KBM-7 (cell line): ENCODE data around the gene PODN.

Experiments used
- DNase-seq: peaks from one replicate; pipeline ENCODE4 v3.0.0-alpha.2; 2015
- in situ Hi-C: fragments of 300-500 bp; cut with MboI; formaldehyde crosslinking; loops from 2 replicates; pipeline ENCODE4 v1.14.3; 2020; ENCODE audit warnings: low sequenced_read_pairs, low pct_unique_long_range_greater_than_20kb, mixed read lengths

The PODN gene

GRCh38 chr1:53123453-53124140, 61.6 kb downstream of the PODN start:
- no peak for DNase-seq

GRCh38 chr1:53125122-53125521, 63.1 kb downstream of the PODN start:
- no peak for DNase-seq
- in situ Hi-C loops = no loop called here

More at GRCh38 chr1:53123453-53124140, 61.6 kb downstream of the PODN start:
- in situ Hi-C loops = no loop called here

DNA sequence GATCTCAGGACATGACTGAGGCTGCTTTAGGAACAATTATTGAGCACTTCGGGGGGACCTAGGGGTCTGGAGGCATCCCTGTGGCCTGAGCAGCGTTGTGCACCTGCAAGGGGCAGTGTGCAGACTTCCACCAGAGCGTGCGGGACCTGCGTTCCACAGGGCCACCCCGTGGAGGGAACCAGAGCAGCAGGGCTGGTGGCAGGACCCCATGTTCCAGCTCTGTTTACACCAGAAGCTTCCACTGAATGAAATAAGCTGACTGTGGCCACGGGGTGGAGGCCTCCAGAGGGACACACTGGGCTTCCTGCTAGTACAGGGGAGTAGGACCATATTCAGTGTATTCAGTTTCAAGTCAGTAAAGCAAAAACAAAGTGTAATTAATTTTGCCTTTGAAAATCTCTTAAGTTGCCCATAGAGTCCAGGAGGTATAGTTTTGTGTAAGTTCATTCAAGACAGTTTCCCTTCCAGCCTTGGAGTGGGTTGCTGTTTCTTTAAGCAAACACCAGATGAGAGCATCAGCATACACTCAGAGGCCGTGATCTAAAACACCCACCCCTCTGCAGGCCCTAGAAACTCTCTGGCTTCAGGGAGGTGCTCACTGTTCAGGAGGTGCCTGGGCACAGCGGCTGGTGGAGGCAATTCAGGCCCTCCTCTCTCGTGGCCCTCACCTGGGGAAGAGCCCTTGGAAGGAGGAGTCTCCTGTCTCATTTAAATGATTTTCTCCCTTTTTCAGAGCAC, 63.8 kb downstream of the PODN start:
- in situ Hi-C loops = no loop called here
- no peak for DNase-seq

DNA sequence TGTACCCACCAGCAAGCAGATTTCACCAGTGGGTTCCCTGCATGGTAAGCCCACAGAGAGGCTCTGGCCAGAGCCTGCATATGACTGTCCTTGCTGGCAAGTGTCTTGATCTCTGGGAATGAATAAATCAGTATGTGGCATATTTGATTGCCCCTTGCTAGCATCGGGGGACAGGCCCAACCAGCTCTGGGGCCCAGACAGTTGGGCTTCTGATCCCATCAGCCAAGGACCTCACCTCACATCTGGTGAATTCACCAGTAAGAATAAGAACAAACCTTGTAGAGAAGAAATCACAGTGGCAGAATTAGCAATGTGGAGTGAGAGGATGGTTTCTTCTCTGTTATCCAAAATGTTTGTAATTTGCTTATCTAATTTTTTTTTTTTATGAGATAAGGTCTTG, 64.5 kb downstream of the PODN start:
- in situ Hi-C loops = no loop called here

DNA sequence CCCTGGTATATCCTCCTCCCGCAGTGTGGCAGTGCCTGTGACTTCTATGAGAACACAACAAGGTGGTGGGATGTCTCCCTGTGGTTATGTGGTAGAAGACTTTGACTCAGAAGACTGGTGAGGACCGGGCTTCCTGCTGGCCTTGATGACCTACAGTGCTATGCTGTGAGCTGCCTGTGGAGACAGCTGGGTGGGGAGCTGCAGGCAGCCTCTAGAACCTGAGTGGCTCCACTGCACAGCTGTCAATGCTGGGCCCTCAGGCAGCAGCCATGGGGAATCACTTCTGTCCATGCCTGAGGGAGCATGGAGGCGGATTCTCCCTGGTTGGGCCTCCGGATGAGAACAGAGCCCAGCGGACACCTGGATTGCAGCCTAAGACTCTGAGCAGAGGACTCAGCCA, 65.5 kb downstream of the PODN start:
- in situ Hi-C loops = no loop called here
- DNase-seq = no peak

More for the DNA sequence above, 64.5 kb downstream of the PODN start:
- no peak for DNase-seq

GRCh38 chr1:53128401-53128800, 66.4 kb downstream of the PODN start:
- in situ Hi-C loops = no loop called here
- DNase-seq = no peak

- DNase-seq = no peak
- in situ Hi-C loops = no loop called here
Measured at GRCh38 chr1:53129891-53130597, 68.0 kb downstream of the PODN start.

- in situ Hi-C loops = no loop called here
- no peak for DNase-seq
Measured at GRCh38 chr1:53130598-53130877, 68.5 kb downstream of the PODN start.

DNA sequence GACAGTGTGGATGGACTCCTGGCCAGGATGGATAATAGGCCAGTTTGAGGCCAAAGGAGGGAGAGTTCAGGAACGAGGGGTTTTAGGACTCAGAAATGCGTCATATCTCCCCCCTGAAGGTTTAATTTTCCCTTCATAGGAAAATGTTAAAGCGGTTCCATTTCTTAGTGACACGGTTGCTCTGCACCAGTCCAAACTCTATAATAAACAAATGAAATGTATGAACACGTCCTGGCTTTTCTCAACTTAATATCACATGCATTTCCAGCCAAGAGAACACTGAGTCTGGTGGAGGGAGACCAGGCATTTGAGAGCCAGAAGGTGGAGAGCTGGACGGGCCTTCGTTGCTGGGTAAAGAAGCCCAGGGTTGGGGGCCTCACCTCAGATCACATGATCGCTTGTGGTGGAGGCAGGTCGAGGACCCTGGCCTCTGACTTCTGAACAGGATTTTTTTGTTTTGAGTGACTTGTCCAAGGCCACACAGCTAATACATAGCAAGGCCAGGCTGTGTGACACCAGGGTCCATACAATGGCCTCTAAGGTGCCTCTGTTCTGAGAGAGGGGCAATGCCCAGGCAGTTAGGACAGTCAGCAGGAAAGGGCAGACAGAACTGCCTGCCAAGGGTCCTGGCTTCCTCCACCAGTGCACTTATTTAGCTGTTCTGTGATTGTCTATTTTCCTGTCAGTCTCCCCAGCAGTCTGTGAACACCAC, 69.0 kb downstream of the PODN start:
- no peak for DNase-seq
- in situ Hi-C loops = no loop called here

- in situ Hi-C loops = no loop called here
- DNase-seq = no peak
Measured at GRCh38 chr1:53131590-53131938, 69.6 kb downstream of the PODN start.

DNA sequence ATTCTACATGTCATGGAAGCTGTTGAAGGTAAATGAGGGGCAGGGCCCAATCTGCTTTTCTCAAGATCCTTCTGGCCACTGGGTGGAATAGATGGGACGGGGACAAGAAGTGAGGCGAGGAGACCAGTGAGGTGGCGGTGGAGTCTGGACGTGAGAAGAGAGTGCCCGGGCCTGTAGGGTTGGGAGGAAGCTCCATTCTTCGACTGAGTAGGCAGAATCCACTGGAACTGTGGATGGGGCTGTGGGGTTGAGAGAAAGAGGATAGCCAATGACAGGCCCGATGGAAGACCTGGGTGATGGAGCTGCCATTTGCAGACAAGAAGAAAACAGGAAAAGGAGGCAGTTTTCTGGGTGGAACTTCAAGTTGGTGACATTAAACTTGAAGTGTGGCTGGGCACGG, 70.2 kb downstream of the PODN start:
- in situ Hi-C loops = no loop called here
- no peak for DNase-seq

- in situ Hi-C loops = no loop called here
- DNase-seq = no peak
Measured at GRCh38 chr1:53133261-53134041, 71.4 kb downstream of the PODN start.

- in situ Hi-C loops = no loop called here
- DNase-seq = no peak
Measured at GRCh38 chr1:53134042-53134485, 72.1 kb downstream of the PODN start.
